Measurements from ENCODE around the gene BCL2.

- no peak for TF ChIP-seq CTCF (IDR thresholded peaks at IDR 0.05)
- no peak for TF ChIP-seq POLR2A (IDR thresholded peaks at IDR 0.05)
These were observed 56.1 kb downstream of the BCL2 start for GRCh38 chr18:63263444-63263843.

All from Peyer's patch (tissue), 4 donors.